ENCODE measurements around the gene ZNF331. TPM values are rescaled to one million over a fixed set of nuclear protein-coding genes. Genes with fewer than 3 reads are reported as not detected.

ZNF331 gene
- polyA plus RNA-seq, 3 donors, result 17.4 to 37.6 (median 18.3) TPM

DNA sequence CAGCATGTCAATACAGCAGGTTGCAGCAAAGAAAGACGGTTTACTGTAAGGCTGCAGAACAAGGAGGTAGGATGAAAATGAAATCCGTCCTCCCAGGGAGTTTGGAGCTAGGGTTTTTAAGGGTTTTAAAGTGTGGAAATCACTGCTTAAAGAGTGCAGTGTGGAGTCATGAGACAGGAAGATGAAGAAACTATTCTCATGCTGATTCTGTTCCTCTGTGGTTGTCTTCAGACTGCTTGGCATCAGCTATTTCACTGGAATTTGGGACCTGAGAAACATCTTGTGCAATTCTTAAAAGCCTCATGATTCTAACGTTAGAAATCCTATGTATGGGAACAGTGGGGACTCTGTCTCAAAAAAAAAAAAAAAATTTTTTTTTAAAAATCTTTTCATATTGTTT lies 11.4 kb downstream of the ZNF331 start:
- DNase-seq (ENCODE audit: extremely low read depth in 1 of 11, low read depth in 9 of 11, low spot score in 4 of 11), result no peak

- DNase-seq (ENCODE audit: extremely low read depth in 1 of 11, low read depth in 9 of 11, low spot score in 4 of 11), result no peak
Observed at GRCh38 chr19:53552001-53552721, 14.2 kb downstream of the ZNF331 start.

GRCh38 chr19:53553156-53553555 lies 15.2 kb downstream of the ZNF331 start:
- no peak for DNase-seq (ENCODE audit: extremely low read depth in 1 of 11, low read depth in 9 of 11, low spot score in 4 of 11)

DNA sequence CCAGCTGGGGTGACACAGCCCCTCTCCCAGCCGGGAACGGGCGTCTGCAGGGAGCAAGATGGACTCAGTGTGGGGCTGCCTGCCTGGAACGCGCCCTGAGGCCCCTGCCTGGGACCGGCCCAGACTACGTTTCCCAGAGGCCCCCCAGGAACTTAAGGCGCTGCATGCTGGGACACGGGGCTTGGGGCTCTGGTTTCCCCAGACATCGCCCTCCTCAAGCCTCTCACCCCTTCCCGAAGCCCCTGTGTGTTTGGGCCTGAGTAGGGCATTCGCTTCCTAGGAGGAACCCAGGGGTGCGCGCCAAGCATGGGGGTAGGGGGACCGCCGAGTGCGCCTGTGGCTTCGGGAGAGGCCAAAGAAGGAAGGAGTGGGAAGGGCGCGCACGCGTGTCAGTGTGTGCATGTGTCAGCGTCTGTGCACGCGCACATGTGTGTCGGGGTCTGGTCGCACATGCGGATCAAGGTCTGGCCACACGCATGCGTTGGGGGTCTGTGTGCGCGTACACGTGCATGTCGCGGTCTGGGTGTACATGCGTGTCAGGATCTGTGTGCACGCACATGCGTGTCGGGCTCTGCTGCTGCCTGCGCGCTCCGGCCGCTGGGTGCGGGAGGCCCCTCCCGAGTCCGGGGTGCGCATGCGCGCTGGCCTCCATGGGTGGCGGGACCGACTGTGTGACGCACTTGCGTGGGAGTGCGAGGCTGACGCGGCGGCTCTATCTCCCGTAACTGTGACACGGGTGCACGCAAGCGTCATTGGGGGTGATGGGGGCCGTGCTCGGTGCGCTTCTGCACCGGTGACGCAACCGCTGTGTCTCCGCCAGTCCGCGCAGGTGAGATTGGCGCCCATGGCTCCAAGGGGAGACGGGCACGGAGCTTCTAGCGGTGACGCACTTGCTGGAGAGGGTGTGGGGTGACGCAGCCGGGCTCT lies 16.2 kb downstream of the ZNF331 start:
- peak; percentile 54 to 75 (median 63) for DNase-seq (ENCODE audit: extremely low read depth in 1 of 11, low read depth in 9 of 11, low spot score in 4 of 11)

GRCh38 chr19:53554804-53555203 lies 16.9 kb downstream of the ZNF331 start:
- no peak for DNase-seq (ENCODE audit: extremely low read depth in 1 of 11, low read depth in 9 of 11, low spot score in 4 of 11)

DNA sequence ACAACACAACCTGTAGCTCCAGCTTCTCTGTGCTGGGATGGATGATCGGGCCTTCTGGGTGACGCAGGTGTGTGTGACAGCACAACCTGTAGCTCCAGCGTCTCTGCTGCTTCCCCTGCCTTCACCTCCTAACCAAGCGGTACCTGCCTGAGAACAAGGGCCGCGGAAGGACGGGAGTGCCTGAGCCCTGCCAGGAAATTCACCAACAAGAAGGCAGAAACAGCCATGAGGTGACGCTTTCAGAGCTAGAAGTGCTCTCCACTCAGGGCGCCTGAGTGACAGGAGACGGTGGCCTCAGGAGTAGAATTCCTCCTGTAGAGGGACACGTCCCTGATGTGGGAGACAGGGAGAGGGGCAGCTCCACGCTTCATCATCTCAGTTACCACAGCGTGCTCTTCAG lies 17.4 kb downstream of the ZNF331 start:
- no peak for DNase-seq (ENCODE audit: extremely low read depth in 1 of 11, low read depth in 9 of 11, low spot score in 4 of 11)

GRCh38 chr19:53571339-53571738 lies 33.4 kb downstream of the ZNF331 start:
- no peak for DNase-seq (ENCODE audit: extremely low read depth in 1 of 11, low read depth in 9 of 11, low spot score in 4 of 11)

DNA sequence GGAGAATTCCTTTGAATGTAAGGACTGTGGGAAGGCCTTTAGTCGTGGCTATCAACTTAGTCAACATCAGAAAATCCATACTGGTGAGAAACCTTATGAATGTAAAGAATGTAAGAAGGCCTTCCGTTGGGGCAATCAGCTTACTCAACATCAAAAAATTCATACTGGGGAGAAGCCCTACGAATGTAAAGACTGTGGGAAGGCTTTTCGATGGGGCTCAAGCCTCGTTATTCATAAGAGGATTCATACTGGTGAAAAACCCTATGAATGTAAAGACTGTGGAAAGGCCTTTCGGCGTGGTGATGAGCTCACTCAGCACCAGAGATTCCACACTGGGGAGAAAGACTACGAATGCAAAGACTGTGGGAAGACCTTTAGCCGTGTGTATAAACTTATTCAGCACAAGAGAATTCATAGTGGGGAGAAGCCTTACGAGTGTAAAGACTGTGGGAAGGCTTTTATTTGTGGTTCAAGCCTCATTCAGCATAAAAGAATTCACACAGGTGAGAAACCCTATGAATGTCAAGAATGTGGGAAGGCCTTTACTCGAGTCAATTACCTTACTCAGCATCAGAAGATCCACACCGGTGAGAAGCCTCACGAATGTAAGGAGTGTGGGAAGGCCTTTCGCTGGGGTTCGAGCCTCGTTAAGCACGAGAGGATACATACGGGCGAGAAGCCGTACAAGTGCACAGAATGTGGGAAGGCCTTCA lies 39.2 kb downstream of the ZNF331 start:
- no peak for DNase-seq (ENCODE audit: extremely low read depth in 1 of 11, low read depth in 9 of 11, low spot score in 4 of 11)

DNA sequence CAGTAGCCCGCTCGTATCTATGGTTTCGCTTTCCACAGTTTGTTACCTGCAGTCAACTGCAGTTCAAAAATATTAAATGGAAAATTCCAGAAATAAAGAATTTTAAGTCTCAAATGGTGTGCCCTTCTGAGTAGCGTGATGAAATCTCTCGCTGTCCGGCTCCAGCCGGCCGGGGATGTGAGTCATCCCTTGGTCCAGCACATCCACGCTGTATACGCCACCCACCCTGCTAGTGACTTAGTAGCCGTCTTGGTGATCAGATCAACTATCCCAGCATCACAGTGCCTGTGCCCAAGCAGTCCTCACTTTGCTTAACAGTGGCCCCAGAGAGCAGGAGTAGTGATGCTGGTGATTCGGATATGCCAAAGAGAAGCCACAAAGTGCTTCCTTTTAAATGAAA lies 40.0 kb downstream of the ZNF331 start:
- no peak for DNase-seq (ENCODE audit: extremely low read depth in 1 of 11, low read depth in 9 of 11, low spot score in 4 of 11)

GRCh38 chr19:53579518-53579917 lies 41.6 kb downstream of the ZNF331 start:
- no peak for DNase-seq (ENCODE audit: extremely low read depth in 1 of 11, low read depth in 9 of 11, low spot score in 4 of 11)

DNA sequence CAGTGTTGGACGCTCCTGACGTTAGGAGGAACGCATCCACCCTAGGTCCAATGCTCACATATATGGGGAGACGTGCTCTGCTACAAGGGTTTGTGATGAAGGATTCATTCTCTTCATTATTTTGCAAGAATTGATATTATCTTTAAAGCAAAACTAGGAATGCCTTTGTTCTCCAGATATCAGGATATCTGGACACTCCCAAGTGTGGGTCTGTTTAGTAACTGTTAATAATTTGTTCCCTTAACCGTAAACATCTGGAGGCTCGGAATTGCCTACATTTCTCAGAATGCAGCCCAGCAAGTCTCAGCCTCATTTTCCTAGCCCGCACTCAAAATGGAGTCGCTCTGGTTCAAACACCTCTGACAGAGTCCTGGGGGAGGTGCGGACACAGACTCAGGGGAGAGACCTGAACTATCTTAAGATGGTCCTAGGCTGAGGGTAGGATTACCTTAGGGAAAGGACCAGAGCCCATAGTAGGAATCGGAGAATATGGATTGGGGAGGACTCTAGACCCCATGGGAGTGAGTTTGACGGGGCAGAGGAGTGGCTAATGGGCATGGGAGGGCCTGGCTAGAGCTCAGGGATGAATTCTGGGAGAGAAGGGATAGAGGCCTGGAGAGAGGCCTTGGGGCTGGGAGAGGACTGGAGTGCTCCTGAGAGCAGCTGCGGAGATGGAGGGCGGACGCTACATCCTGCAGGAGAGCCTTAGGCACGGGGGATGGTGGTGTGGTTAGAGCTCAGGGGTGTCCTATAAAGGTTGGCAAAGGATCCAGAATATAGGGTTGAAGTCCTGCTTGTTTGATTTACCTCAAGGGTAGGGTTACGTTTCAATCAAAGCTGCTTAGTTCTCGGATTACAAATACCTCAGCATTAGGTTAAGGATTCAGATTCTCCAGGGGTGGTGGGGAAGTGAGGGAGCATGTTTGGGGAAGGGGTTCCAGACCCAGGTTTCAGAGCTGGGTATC lies 43.2 kb downstream of the ZNF331 start:
- no peak for DNase-seq (ENCODE audit: extremely low read depth in 1 of 11, low read depth in 9 of 11, low spot score in 4 of 11)

DNA sequence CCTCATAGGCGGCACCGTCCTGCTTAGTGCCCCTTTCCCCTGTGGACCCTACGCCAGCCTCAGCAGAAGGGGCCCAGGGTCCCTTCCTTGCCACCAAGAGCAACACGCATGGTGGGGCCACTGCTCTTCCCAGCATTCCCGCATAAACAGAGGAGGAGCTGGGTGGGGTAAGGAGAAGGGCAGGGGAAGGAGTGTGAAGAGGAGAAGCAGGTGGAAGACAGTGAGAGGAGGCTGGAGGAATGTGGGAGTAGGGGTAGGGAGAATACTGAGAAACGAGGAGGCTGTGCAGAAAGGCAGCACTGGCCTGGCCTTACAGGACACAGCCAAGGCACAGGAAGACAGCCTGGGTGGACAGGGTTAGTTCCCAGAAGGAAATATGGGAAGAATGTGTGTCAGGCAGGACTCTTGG lies 43.9 kb downstream of the ZNF331 start:
- no peak for DNase-seq (ENCODE audit: extremely low read depth in 1 of 11, low read depth in 9 of 11, low spot score in 4 of 11)

- DNase-seq (ENCODE audit: extremely low read depth in 1 of 11, low read depth in 9 of 11, low spot score in 4 of 11), result no peak
Observed at GRCh38 chr19:53583181-53583580, 45.2 kb downstream of the ZNF331 start.

- DNase-seq (ENCODE audit: extremely low read depth in 1 of 11, low read depth in 9 of 11, low spot score in 4 of 11), result no peak
Observed at GRCh38 chr19:53586277-53586691, 48.3 kb downstream of the ZNF331 start.

DNA sequence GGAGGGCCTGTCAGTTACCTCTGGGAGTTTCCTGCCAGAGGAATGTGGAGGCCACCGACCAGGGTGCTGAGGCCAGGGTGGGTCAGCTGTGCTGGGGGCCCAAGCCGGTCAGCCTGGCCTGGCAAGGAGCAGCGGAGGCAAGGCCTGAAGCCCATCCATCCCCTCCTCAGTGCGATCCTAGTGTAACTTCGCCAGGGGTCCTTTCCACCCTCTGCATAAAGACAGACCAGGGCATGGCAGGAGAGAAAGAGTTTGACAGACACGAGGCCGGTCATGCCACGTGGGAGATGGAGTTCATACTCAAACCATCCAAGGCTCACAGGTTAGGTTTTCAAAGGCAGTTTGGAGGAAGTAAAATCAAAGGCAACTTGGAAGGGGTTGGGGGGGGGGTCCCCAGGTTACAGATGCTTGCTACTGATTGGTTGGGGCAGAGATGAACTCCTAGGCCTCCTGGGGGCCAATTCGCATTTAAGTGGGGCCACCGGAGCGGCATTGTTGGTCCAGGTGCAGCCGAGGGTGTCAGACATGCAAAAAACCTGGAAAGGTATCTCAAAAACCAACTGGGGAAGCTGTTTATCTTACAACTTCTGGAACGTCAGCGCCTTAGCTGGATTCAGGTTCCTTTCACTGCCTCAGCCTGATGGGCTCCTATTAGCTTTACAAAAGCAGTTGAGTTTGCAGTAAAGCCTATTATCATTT lies 57.0 kb downstream of the ZNF331 start:
- no peak for DNase-seq (ENCODE audit: extremely low read depth in 1 of 11, low read depth in 9 of 11, low spot score in 4 of 11)

DNA sequence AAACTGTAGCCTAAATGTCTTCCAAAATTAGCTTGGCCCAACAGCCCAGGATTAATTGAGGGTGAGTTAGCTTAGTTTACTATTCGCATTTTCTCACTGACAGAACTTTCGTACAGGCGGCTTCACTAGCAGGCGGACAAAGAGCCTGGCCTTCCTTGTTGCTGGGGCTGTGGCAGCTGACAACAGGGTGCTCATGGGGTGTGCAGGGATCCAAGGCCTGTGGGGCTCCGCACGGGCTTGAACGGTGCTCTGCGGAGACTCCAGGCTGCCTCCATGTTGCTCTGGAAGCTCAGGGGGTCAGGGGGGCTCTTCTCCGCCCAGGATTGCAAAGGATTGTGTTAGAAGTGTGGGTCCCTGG lies 57.5 kb downstream of the ZNF331 start:
- no peak for DNase-seq (ENCODE audit: extremely low read depth in 1 of 11, low read depth in 9 of 11, low spot score in 4 of 11)

DNA sequence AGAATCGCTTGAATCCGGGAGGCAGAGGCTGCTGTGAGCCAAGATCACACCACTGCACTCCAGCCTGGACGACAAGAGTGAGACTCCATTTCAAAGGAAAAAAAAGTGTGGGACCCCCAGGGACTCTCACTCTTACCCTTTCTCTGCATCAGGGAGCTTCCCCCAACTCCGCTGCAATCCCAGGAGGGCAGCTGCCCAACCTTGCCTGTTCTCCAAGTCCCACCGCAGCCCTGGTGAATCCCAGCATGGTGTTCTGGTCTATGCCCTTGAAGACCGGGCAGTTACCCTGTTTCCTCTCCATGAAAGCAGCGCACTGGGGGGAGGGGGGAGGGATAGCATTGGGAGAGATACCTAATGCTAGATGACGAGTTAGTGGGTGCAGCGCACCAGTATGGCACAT lies 58.1 kb downstream of the ZNF331 start:
- no peak for DNase-seq (ENCODE audit: extremely low read depth in 1 of 11, low read depth in 9 of 11, low spot score in 4 of 11)

DNA sequence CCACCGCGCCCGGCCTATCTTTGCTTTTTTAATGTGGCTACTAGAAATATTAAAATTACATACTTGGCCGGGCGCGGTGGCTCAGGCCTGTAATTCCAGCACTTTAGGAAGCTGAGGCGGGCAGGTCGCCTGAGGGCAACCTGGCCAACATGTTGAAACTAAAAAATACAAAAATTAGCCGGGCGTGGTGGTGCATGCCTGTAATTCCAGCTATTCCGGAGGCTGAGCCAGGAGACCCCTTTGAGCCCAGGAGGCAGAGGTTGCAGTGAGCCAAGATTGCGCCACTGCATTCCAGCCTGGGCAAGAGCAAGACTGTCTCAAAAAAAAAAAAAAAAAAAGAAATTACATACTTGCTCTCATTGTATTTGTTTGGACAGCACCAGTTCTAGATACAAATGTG lies 59.1 kb downstream of the ZNF331 start:
- no peak for DNase-seq (ENCODE audit: extremely low read depth in 1 of 11, low read depth in 9 of 11, low spot score in 4 of 11)
